DOHH2 (cell line): Measurements from ENCODE around the gene GPR3.

ENCODE experiments used
- CTCF ChIP-seq: fragments of 200-600 bp; sonication (generic); IDR thresholded peaks from one replicate; pipeline ENCODE4 v1.5.1; 2014; ENCODE audit warnings: antibody characterized with exemption, mild to moderate bottlenecking, low read depth, low read length; ENCODE audit not compliant: poor library complexity, severe bottlenecking
- EZH2phosphoT487 ChIP-seq: fragments of 200-600 bp; sonication (generic); IDR thresholded peaks from 2 replicates; pipeline ENCODE4 v1.6.1; 2017; ENCODE audit warnings: borderline replicate concordance, mild to moderate bottlenecking, antibody characterized with exemption, low read length, moderate library complexity, mixed read lengths

GRCh38 chr1:27417713-27418112 is 25.3 kb downstream of the GPR3 start:
- TF ChIP-seq CTCF: no peak
- TF ChIP-seq EZH2phosphoT487: no peak
